IMR-90 (cell line): ENCODE data around the gene CPLX1.

Experiments used
- CTCF ChIP-seq: conservative IDR thresholded peaks from 2 replicates; pipeline ENCODE4 v1.5.1; 2012; ENCODE audit warnings: mild to moderate bottlenecking, low read depth, low read length, improper control_type of control experiment
- POLR2A ChIP-seq: IDR thresholded peaks from 2 replicates; pipeline ENCODE4 v1.6.1; 2012; ENCODE audit warnings: mild to moderate bottlenecking, low read depth, low read length
- RAD21 ChIP-seq: IDR thresholded peaks from 2 replicates; pipeline ENCODE4 v1.6.1; 2012; ENCODE audit warnings: low read length, improper control_type of control experiment

DNA sequence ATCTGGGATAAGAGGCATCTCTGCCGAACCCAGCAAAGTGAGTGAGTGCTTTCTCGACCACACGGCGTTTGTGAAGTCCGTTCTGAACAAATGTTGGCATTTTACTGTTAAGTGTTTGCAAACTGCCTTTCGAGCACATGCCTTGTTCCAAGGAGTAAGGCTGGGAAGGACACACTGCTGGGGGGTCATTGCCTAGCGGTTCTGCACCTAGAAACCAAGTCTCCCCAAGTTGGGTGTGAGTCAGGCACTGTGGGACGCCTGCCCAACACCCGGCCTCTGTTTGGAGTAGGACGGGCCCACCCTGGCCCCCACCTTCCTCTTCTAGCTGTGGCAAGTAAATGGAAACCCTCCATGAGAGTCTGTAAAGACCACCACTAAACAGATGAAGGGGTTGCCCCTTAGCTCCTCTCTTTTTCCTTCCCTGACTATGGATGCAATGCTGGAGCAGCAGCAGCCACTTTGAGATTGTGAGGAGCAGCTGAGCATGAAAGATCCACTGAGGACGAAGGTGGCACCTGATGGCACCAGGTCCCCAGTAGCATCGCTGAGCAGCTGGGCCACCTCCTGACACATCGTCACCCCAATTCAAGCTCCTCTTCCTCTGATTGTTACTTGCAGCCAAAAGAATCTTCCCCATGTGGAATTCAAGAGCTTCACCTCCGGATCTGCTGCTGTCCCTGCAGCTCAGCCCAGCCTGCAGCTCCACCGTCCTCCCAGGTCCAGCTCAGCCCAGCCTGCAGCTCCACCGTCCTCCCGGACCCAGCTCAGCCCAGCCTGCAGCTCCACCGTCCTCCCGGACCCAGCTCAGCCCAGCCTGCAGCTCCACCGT lies 6.3 kb downstream of the CPLX1 start:
- TF ChIP-seq POLR2A (no peak), RAD21 (no peak), CTCF (no peak)
